NCI-H446 treated with DMSO at 0.1 percent for 48 hours (cell line): Measurements from ENCODE around the gene ADAMTS2.

Source experiments
- DNase-seq: peaks from one replicate; lab custom pipeline; 2025; lab: John Stamatoyannopoulos, UW

ADAMTS2 gene

GRCh38 chr5:179254638-179255271 lies 90.5 kb downstream of the ADAMTS2 start:
- peak; percentile 84 for DNase-seq

- DNase-seq: no peak
Measured at GRCh38 chr5:179253730-179254129, 91.5 kb downstream of the ADAMTS2 start.

GRCh38 chr5:179251276-179251969 lies 93.8 kb downstream of the ADAMTS2 start:
- no peak for DNase-seq

- DNase-seq: no peak
Measured at GRCh38 chr5:179250561-179251225, 94.6 kb downstream of the ADAMTS2 start.

- DNase-seq: no peak
Measured at GRCh38 chr5:179246227-179246626, 99.0 kb downstream of the ADAMTS2 start.

- DNase-seq: no peak
Measured at GRCh38 chr5:179245031-179245430, 100.2 kb downstream of the ADAMTS2 start.

- peak; percentile 39 for DNase-seq
Measured at GRCh38 chr5:179244044-179244443, 101.2 kb downstream of the ADAMTS2 start.

- DNase-seq: peak; percentile 40
Measured at GRCh38 chr5:179243333-179243732, 101.9 kb downstream of the ADAMTS2 start.

GRCh38 chr5:179242676-179243075 lies 102.6 kb downstream of the ADAMTS2 start:
- DNase-seq: no peak

- DNase-seq: peak; percentile 60
Measured at GRCh38 chr5:179241764-179242370, 103.4 kb downstream of the ADAMTS2 start.

- no peak for DNase-seq
Measured at GRCh38 chr5:179241175-179241574, 104.1 kb downstream of the ADAMTS2 start.

- DNase-seq: no peak
Measured at GRCh38 chr5:179240561-179240960, 104.7 kb downstream of the ADAMTS2 start.

GRCh38 chr5:179239256-179240135 lies 105.8 kb downstream of the ADAMTS2 start:
- DNase-seq: no peak

- no peak for DNase-seq
Measured at GRCh38 chr5:179238628-179238970, 106.7 kb downstream of the ADAMTS2 start.

- DNase-seq: no peak
Measured at GRCh38 chr5:179237770-179238627, 107.3 kb downstream of the ADAMTS2 start.

GRCh38 chr5:179235416-179236400 lies 109.6 kb downstream of the ADAMTS2 start:
- DNase-seq: no peak

GRCh38 chr5:179234563-179235135 lies 110.6 kb downstream of the ADAMTS2 start:
- no peak for DNase-seq

GRCh38 chr5:179233909-179234562 lies 111.2 kb downstream of the ADAMTS2 start:
- no peak for DNase-seq
